Activated T-helper 2 cell treated with anti-CD3 and anti-CD28 coated beads, Interferon-gamma antibody, Interleukin-2, Interleukin-4, amounts not matched to agents 10 μg/mL and 5 μg/mL and 100 μg/mL, durations not matched to agents 14 hours and 24 hours and 36 hours (primary cell): ENCODE results near the gene ACTR1A. TPM values are rescaled to one million over a fixed set of nuclear protein-coding genes. Genes with fewer than 3 reads are reported as not detected.

Experiments used
- DNase-seq: peaks from one replicate; pipeline ENCODE4 v3.0.0; 2021; ENCODE audit warnings: low spot score
- H3K27ac Mint-ChIP-seq: one replicate; pipeline ENCODE4 v1.8.0; 2021; ENCODE audit warnings: mixed read lengths
- H3K27me3 Mint-ChIP-seq: one replicate; pipeline ENCODE4 v1.8.0; 2021; ENCODE audit warnings: low read depth, mixed read lengths
- H3K36me3 Mint-ChIP-seq: one replicate; pipeline ENCODE4 v1.8.0; 2021; ENCODE audit warnings: low read depth, mixed read lengths
- H3K4me1 Mint-ChIP-seq: one replicate; pipeline ENCODE4 v1.8.0; 2021; ENCODE audit warnings: low read depth, mixed read lengths
- H3K4me3 Mint-ChIP-seq: one replicate; pipeline ENCODE4 v1.8.0; 2021; ENCODE audit warnings: low read depth, mild to moderate bottlenecking, moderate library complexity, mixed read lengths
- H3K9me3 Mint-ChIP-seq: one replicate; pipeline ENCODE4 v1.8.0; 2021; ENCODE audit warnings: mixed read lengths
- intact Hi-C: fragments of 100-400 bp; cut with micrococcal nuclease; formaldehyde crosslinking; loops from one replicate; pipeline ENCODE4 v1.15.1; 2023
- total RNA-seq: library from RNA; stranded (reverse); gene quantifications from 2 replicates; pipeline ENCODE4 v1.2.3, GENCODE V29; 2022

The ACTR1A gene
- 66.9 and 69.7 TPM in 2 replicates for total RNA-seq

DNA sequence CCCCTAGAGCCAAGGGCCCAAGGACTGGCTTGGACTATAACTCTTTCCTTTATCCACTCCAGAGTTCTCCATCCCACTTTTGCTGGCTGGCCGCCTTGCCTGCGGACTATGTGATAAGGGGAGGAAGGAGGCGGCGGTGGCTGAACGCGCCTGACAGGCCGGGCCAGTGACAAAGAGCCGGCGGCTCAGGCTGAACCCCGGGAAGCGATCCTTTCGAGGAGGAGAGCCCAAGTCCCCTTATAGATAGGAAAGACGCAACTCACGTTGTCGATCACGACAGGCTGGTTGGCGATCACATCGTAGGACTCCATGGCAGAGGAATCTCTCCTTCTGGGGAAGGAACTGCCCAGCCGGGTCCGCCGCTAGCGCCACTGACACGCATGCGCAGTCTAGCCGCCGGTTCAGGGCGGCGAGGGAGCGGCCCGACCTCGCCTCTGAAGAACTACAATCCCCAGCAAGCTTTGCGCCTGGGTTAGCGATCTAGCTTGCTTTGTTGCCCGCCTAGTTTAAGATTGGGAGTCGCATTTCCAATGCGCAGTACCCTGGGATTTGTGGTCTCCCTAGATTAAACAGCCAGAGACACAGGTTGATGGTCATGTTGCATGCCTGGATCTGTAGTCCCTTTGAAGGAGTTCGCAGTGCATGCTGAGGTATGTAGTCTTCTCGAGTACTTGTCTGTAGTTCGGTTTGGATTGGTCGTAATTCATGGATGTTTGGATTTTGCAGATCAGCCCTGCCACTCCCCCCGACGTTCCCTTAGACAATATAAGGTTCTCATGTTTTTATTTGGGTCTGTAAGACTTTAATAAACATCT lies at the start of gene ACTR1A:
Gene ACTR1A, minus strand, starts transcription at position 376 of the 815 bp plus-strand sequence. Its CDS starts 65 bp downstream, at position 311.
- intact Hi-C loops, result loop anchor here (1.0 to 2.0 kb wide), 16 partner anchors 42 to 446 kb away; partner anchors contain the start of genes ARL3, ARMH3, BORCS7 and CUEDC2
- peaks cover 21% of the 10 kb centered on the region for H3K36me3 Mint-ChIP-seq
- peak; percentile 94 for DNase-seq
- H3K27me3 Mint-ChIP-seq, result no peaks in the 10 kb centered on the region
- peaks cover 22% of the 10 kb centered on the region for H3K4me1 Mint-ChIP-seq
- no peak within 1 kb of the TSS for H3K27ac Mint-ChIP-seq
- H3K4me3 Mint-ChIP-seq, result no peak within 1 kb of the TSS
- H3K9me3 Mint-ChIP-seq, result no peaks in the 10 kb centered on the region

DNA sequence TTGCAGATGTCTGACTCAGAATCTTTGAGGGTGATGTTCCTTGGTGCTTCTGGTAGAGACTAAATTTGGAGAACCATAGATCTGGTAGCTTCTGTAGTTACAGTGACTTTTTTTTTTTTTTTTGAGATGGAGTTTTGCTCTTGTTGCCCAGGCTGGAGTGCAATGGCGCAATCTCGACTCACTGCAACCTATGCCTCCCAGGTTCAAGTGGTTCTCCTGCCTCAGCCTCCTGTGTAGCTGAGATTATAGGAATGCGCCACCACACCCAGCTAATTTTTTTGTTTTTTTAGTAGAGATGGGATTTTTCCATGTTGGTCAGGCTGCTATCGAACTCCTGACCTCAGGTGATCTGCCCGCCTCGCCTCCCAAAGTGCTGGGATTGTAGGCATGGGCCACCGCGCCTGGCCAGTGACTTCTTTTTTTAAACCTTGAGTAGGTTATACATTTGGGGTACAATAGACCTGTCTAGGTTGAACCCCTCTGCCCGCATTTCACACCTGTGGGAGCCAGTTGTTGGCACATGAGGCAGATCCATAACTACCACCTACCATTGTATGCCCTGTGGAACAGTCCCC lies 48.2 kb upstream of the ACTR1A start:
- Mint-ChIP-seq H3K9me3 (no peaks in the 10 kb centered on the region), H3K27ac (no peak overlapping the region), H3K4me1 (peaks cover 2% of the 10 kb centered on the region), H3K36me3 (peaks cover 14% of the 10 kb centered on the region), H3K27me3 (no peaks in the 10 kb centered on the region), H3K4me3 (no peak overlapping the region)
- DNase-seq, result no peak
- intact Hi-C loops, result no loop called here

DNA sequence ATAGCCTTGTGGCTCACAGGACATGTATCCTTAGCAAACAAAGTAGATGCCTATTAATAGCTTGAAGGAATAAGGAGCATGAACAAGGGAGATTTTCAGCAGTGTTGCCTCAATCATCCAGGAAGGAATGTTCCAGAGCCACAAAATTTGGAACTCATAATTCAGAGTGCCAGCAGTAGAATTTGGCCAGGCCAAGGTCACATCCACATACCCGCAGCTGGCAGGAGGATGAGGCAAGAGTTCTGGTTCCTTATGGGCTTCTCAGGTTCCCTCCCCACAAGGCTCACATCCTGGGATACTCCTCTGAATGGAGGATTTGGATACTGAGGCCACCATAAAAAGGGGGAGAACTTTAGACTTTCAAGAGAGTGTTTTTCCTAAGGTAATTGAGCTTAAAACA lies 47.0 kb upstream of the ACTR1A start:
- no peaks in the 10 kb centered on the region for H3K27me3 Mint-ChIP-seq
- no peak overlapping the region for H3K4me3 Mint-ChIP-seq
- H3K4me1 Mint-ChIP-seq, result peaks cover 2% of the 10 kb centered on the region
- H3K27ac Mint-ChIP-seq, result no peak overlapping the region
- no peaks in the 10 kb centered on the region for H3K9me3 Mint-ChIP-seq
- H3K36me3 Mint-ChIP-seq, result peaks cover 13% of the 10 kb centered on the region
- DNase-seq, result no peak
- intact Hi-C loops, result no loop called here

DNA sequence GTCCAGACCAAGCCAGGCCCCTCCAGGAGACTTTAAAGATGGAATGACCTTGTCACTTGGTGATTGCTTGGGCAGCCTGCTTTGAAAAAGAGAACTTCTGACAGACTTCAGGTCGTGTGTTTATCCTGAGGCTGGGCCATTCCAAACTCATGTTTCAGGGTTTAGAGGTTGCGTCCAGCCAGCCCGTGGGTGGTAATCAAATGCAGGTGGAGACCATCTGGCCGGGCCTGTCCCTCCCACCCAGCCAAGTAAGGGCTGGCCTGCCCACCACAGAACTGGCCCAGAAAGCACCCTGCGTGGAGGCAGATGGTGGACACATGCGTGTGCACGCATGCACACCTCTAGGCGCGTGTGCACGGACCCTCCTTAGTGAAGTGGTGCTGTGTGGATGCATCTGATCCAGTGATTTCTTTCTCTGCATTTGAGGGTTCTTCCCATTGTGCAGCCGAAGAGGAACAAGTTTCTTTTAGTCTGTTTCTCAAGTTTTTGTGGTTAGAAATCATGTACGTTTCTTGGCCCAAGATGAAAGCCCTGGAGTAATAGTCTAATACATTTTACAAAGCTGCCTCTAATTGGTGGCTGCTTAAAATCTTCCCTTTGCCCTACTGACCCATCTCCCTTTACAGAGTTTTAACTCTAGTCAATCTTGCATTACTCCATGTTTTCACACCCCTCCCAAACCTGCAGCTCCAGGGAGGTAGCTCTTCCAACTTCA lies 44.3 kb upstream of the ACTR1A start:
- intact Hi-C loops, result no loop called here
- no peaks in the 10 kb centered on the region for H3K27me3 Mint-ChIP-seq
- no peak overlapping the region for H3K27ac Mint-ChIP-seq
- H3K4me3 Mint-ChIP-seq, result no peak overlapping the region
- peaks cover 10% of the 10 kb centered on the region for H3K36me3 Mint-ChIP-seq
- H3K9me3 Mint-ChIP-seq, result no peaks in the 10 kb centered on the region
- peaks cover 5% of the 10 kb centered on the region for H3K4me1 Mint-ChIP-seq
- DNase-seq, result no peak

DNA sequence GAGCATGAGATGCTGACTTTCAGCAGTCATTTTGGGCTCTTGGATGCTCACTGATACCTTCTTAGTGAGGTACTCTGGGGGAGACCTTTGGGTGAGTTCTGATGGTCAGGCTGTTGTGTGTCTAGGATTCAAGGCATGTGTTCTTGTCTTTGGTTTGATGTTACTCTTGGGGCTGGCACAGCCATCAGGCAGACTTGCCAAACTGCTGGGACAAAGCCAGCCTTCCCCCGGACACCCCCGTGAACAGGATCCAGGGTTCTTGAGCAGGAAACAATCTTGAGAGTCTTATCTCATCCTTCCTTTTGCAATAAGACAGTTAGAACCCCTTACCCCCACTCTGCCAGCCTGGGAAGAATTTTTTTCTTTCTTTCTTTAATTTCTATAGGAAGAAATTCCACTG lies 43.5 kb upstream of the ACTR1A start:
- intact Hi-C loops, result no loop called here
- DNase-seq, result no peak
- Mint-ChIP-seq H3K9me3 (no peaks in the 10 kb centered on the region), H3K27ac (no peak overlapping the region), H3K36me3 (peaks cover 7% of the 10 kb centered on the region), H3K4me1 (peaks cover 5% of the 10 kb centered on the region), H3K27me3 (no peaks in the 10 kb centered on the region), H3K4me3 (no peak overlapping the region)

DNA sequence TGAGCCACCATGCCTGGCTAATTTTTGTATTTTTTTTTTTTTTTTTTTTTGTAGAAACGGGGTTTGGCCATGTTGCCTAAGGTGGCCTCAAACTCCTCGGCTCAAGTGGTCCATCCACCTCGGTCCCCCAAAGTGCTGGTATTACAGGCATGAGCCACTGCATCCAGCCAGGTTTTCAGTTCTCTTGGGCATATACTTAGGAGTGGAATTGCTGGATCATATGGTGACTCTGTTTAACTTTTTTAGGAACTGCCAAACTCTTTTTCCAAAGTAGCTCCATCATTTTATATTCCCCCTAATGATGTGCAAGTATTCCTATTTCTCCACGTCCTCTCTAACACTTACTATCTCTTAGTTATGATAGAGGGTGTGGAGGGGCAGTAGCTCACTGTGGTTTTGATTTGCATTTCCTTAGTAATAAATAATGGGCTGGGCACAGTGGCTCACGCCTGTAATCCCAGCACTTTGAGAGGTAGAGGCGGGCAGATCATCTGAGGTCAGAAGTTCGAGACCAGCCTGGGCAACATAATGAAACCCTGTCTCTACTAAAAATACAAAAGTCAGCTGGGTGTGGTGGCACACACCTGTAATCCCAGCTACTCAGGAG lies 42.9 kb upstream of the ACTR1A start:
- no peaks in the 10 kb centered on the region for H3K27me3 Mint-ChIP-seq
- no peak overlapping the region for H3K27ac Mint-ChIP-seq
- no peaks in the 10 kb centered on the region for H3K9me3 Mint-ChIP-seq
- intact Hi-C loops, result no loop called here
- peaks cover 5% of the 10 kb centered on the region for H3K4me1 Mint-ChIP-seq
- no peak overlapping the region for H3K4me3 Mint-ChIP-seq
- no peak for DNase-seq
- peaks cover 1% of the 10 kb centered on the region for H3K36me3 Mint-ChIP-seq

DNA sequence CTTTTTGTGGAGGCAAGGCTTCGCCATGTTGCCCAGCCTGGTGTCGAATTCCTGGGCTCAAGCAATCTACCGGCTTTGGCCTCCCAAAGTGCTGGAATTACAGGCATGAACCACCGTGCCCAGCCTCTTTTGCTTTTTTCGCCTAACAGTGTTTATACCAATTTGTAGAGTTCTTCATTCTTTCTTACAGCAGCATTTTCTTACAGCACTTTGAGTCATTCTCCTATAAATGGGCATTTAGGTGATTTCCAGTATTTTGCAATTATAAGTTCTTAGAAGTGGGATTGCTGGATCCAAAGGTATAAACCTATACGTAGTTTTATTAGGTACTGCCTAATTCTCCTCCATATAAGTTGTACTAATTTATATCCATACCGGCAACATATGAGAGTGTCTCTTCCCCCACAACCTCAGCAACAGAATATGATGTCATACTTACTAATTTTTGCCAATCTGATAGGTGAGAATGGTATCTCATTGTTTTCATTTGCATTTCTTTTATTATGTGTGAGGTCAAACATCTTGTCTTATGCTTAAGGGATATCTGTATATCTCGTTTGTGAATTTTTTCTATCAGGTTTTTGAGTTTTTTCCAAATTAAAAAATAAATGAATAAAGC lies 40.4 kb upstream of the ACTR1A start:
- Mint-ChIP-seq H3K4me3 (no peak overlapping the region), H3K9me3 (no peaks in the 10 kb centered on the region), H3K27me3 (no peaks in the 10 kb centered on the region), H3K27ac (peak overlapping the region; percentile 28), H3K36me3 (no peaks in the 10 kb centered on the region), H3K4me1 (peaks cover 5% of the 10 kb centered on the region)
- DNase-seq, result no peak
- intact Hi-C loops, result no loop called here

DNA sequence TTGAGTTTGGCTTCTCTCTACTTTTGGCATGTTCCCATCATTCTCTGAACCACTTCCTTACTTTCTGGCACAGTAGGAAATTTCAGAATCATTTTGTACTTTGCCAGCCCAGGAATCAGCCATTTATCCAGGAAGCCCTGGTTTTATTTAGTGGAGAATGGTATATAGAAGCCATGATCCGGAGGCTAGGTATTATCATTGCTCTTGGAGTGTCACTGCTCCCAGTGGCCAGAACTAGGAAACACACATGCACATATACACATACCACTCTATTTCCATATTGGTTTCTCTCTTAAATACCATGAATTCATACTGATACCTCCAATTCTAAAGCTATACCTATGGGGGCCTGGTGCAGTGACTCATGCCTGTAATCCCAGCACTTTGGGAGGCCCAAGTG lies 37.5 kb upstream of the ACTR1A start:
- no peaks in the 10 kb centered on the region for H3K27me3 Mint-ChIP-seq
- peaks cover 5% of the 10 kb centered on the region for H3K4me1 Mint-ChIP-seq
- H3K36me3 Mint-ChIP-seq, result no peaks in the 10 kb centered on the region
- H3K4me3 Mint-ChIP-seq, result no peak overlapping the region
- H3K27ac Mint-ChIP-seq, result no peak overlapping the region
- no peaks in the 10 kb centered on the region for H3K9me3 Mint-ChIP-seq
- intact Hi-C loops, result no loop called here
- DNase-seq, result no peak

DNA sequence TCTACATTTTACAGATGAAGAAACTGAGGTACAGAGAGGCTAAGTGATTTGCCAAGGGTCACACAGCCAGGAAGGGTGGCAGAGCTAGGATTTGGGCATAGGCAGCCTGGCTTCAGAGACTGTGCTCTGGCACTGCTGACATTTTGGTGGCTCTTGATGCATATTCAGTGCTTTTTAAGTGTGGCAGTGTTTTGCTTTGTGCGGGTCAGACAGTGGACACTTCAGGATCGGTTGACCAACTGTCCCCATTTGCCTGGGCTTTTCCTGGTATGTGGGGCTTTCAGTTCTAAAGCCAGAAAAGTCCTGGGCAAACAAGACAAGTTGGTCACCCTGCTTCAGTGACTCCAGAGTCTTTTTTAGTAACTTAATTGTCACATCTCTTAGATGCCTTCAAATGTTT lies 36.3 kb upstream of the ACTR1A start:
- no peak overlapping the region for H3K27ac Mint-ChIP-seq
- H3K4me1 Mint-ChIP-seq, result peaks cover 5% of the 10 kb centered on the region
- H3K4me3 Mint-ChIP-seq, result no peak overlapping the region
- intact Hi-C loops, result no loop called here
- H3K9me3 Mint-ChIP-seq, result no peaks in the 10 kb centered on the region
- no peak for DNase-seq
- H3K27me3 Mint-ChIP-seq, result no peaks in the 10 kb centered on the region
- H3K36me3 Mint-ChIP-seq, result no peaks in the 10 kb centered on the region

DNA sequence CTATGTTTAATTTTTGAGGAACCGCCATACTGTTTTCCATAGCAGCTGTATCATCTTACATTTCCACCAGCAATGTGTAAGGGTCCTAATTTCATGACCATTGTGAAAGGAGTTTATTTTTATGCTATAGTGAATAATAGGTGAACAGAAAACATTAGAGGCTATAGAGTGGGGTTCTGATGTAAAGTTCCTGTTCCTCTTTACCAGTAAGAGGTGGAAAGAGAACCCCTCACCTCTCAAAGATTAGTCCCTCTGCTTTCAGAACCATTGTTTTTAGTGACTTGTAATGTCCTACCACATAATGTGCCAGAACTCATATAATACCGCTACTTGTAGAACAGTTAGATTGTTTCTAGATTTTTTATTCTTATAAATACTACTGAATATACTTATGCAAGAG lies 35.4 kb upstream of the ACTR1A start:
- H3K4me3 Mint-ChIP-seq, result no peak overlapping the region
- peaks cover 3% of the 10 kb centered on the region for H3K4me1 Mint-ChIP-seq
- DNase-seq, result no peak
- H3K9me3 Mint-ChIP-seq, result no peaks in the 10 kb centered on the region
- H3K36me3 Mint-ChIP-seq, result no peaks in the 10 kb centered on the region
- intact Hi-C loops, result no loop called here
- no peaks in the 10 kb centered on the region for H3K27me3 Mint-ChIP-seq
- H3K27ac Mint-ChIP-seq, result no peak overlapping the region

DNA sequence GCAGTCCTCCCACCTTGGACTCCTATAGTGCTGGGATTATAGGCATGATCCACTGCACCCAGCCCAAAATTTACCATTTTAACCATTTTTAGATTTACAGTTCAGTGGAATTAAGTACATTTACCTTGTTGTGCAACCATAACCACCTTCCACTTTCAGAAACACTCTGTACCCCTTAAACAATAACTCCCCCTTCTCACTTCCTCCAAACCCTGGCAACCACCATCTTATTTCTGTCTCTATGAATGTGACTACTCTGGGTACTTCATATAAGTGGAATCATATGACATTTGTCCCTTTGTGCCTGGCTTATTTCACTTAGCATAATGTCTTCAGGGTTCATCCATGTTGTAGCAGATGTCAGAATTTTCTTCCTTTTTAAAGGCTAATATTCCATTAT lies 34.9 kb upstream of the ACTR1A start:
- intact Hi-C loops, result no loop called here
- no peak for DNase-seq
- no peaks in the 10 kb centered on the region for H3K9me3 Mint-ChIP-seq
- H3K27ac Mint-ChIP-seq, result no peak overlapping the region
- no peaks in the 10 kb centered on the region for H3K36me3 Mint-ChIP-seq
- no peaks in the 10 kb centered on the region for H3K4me1 Mint-ChIP-seq
- no peak overlapping the region for H3K4me3 Mint-ChIP-seq
- H3K27me3 Mint-ChIP-seq, result no peaks in the 10 kb centered on the region

DNA sequence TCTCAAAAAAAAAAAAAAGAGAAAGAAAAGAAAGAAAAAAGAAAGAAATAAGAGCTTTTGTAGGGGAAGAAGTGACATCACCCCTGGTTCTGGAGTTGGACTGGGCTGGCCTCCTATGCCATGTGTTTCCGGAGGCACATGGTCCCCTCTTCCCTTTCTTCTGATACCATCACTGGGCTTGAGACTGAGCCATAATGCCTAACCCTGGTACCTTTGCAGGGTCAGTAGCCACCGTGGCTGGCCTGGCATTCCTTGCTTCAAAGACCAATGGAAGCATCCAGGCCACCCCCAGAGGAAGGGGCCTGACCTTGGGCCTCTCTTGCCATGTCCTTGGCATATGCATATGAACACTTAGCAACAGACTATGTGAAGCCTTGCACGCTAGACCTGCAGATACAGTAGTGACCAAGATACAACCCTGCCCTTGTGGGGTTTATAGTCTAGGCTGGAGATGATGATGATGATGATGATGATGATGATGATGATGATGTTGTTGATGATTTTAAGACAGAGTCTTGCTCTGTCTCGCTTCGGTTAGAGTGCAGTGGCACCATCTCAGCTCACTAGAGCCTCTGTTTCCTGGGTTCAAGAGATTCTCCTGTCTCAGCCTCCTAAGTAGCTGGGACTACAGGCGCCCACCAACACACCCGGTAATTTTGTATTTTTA lies 33.1 kb upstream of the ACTR1A start:
- no peak overlapping the region for H3K4me3 Mint-ChIP-seq
- no peaks in the 10 kb centered on the region for H3K27me3 Mint-ChIP-seq
- no peak for DNase-seq
- intact Hi-C loops, result no loop called here
- no peaks in the 10 kb centered on the region for H3K4me1 Mint-ChIP-seq
- no peaks in the 10 kb centered on the region for H3K9me3 Mint-ChIP-seq
- H3K27ac Mint-ChIP-seq, result no peak overlapping the region
- H3K36me3 Mint-ChIP-seq, result no peaks in the 10 kb centered on the region
